ENCODE data around the gene TMED6. TPM values are rescaled to one million over a fixed set of nuclear protein-coding genes. Genes with fewer than 3 reads are reported as not detected.

The TMED6 gene
- not detected for total RNA-seq

DNA sequence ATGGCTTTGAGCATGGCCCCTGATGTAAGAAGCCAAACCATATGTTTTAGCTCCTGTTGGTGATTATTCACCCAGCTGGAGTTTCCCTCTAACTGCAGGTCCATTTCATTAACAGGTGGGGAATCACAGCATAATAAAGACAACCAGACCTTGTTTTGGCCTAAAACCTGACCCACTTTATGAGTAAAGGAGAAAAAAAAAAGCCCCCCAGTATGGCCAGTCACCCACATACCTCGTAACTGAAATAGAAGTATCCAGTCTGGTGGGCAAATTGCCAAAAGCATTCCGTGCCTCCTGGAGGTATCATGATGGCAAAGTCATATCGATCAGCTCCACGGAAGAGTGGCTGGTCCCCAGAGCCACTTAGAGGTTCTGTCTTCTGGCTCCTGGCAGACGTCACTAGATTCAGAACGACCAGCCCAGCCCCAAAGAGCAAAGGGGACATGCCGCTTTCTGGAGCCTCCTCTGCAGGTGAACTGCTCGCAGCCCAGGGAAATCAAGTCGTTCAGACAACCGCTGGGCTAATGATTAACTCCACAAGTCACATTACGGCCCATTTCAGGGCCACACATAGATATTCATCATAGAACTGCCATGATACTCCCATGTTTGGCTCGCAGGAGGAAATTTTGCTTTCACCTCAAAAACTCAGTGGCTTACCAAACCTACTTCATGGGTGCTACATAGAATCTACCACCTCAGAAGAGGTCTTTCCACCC is at the start of gene TMED6:
TMED6 (minus strand) TSS at position 478 of the 719 bp plus-strand sequence; CDS start at position 445, 33 bp downstream.
- Histone ChIP-seq H3K27ac (no peak within 1 kb of the TSS), H3K4me3 (no peak within 1 kb of the TSS), H3K4me1 (no peaks in the 10 kb centered on the region), H3K36me3 (peaks cover 16% of the 10 kb centered on the region), H3K27me3 (no peaks in the 10 kb centered on the region), H3K9me3 (no peaks in the 10 kb centered on the region)
- no peak for DNase-seq (ENCODE audit: low spot score)
- TF ChIP-seq, protein P1, sequence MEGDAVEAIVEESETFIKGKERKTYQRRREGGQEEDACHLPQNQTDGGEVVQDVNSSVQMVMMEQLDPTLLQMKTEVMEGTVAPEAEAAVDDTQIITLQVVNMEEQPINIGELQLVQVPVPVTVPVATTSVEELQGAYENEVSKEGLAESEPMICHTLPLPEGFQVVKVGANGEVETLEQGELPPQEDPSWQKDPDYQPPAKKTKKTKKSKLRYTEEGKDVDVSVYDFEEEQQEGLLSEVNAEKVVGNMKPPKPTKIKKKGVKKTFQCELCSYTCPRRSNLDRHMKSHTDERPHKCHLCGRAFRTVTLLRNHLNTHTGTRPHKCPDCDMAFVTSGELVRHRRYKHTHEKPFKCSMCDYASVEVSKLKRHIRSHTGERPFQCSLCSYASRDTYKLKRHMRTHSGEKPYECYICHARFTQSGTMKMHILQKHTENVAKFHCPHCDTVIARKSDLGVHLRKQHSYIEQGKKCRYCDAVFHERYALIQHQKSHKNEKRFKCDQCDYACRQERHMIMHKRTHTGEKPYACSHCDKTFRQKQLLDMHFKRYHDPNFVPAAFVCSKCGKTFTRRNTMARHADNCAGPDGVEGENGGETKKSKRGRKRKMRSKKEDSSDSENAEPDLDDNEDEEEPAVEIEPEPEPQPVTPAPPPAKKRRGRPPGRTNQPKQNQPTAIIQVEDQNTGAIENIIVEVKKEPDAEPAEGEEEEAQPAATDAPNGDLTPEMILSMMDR (IDR thresholded peaks at IDR 0.05) = no peak

DNA sequence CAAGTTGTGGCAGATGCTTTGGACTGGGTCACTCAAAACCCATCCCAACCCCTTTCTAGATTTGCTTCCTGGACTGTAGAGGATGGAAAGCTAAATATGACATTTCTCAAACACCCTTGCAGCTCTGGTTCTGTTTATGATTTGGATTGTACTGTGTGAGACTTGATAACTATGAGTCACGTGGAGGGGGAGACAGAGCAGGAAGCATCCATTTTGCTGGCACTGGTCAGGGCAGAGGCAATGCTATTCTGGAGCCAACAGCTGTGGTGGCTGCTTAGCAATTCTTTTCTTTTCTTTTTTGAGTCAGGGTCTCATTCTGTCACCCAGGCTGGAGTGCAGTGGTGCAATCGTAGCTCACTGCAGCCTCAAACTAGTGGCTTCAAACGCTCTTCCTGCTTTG is 47.8 kb upstream of the TMED6 start:
- Histone ChIP-seq H3K4me1 (peaks cover 0 to 32% of the 10 kb centered on the region in 2 donors), H3K9me3 (no peaks in the 10 kb centered on the region), H3K4me3 (no peak overlapping the region), H3K27me3 (no peaks in the 10 kb centered on the region), H3K27ac (no peak overlapping the region), H3K36me3 (no peaks in the 10 kb centered on the region)
- TF ChIP-seq, protein P1 (IDR thresholded peaks at IDR 0.05) = no peak
- peak; percentile 11 for DNase-seq (ENCODE audit: low spot score)

DNA sequence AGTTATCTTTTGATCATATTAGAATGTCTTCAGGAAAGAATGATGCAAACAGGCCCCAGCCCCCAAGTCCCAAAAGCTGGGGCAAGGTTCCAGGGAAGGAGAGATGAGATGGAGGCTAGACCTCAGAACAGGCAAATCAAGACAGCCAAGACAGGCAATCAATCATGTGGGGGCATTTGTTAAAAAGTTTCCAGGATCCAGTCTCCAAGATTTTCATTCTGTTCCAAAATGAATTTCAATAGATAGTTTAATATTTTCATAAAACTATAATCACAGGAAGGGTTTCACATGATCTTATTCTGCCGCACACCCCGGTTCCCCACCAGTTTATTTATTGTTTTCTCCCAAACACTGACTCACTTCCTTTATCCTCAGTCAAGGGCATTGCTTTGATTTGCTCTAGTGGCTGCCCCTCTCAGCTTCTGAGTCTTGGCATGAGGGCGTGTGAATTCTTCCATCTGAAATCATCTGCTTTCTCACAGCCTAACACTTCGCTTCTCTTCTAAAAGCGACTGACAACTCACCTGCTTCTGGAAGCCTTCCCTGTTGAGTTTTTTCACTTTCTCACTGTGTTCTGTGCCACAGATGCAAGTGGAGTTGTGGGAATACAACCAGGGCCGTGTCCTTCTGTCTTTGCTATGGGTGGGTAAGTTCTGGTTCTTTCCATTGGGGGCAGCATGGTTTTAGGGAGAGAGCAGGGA is 46.4 kb upstream of the TMED6 start:
- H3K4me1 ChIP-seq = peaks cover 0 to 25% of the 10 kb centered on the region in 2 donors
- peak overlapping the region; percentile 56 to 83 for H3K27ac ChIP-seq
- TF ChIP-seq, protein P1 (IDR thresholded peaks at IDR 0.05) = peak in 1 of 2 donors; percentile 74
- no peaks in the 10 kb centered on the region for H3K36me3 ChIP-seq
- peak; percentile 66 for DNase-seq (ENCODE audit: low spot score)
- H3K9me3 ChIP-seq = no peaks in the 10 kb centered on the region
- H3K4me3 ChIP-seq = no peak overlapping the region
- H3K27me3 ChIP-seq = no peaks in the 10 kb centered on the region

DNA sequence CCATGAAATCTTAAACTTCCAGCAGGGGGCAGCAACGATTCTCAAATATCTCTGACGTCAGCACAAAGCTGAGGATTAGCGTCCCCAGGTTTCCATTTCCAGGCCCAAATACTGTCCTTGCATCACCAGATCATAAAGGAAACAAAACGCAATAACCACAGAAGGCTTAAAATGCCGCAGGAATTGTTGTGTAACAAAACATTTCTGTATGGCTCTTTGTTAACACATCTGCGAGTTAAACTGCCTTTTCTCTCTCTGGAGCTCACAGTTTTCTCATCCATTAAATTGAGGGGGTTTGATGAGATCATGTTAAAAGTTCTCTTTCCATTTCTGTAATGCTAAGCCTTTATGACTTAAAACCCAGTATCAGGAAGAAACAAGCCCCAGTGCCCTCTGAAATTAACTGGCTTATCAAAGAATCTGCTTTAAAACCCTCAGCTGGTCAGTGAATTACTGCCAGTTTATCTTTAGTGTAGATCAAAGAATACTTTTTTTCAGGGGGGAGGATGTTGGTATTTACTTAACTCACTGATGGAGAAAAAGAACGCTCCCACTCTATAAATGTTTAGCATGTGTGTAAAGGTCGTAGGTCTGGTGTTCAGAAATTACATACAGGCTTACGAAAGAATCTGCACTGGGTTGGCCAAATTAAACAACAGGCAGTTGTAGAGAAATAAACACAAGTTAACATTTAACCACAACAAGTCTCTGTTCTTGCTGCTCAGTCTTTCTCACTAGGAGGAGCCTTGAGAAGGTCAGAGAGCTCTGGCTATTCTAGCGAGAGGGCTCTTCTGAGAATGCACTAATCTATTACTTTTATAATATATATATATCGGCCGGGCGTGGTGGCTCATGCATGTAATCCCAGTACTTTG is 44.8 kb upstream of the TMED6 start:
- no peak overlapping the region for H3K4me3 ChIP-seq
- H3K27me3 ChIP-seq = no peaks in the 10 kb centered on the region
- DNase-seq (ENCODE audit: low spot score) = peak; percentile 87
- H3K4me1 ChIP-seq = peaks cover 0 to 25% of the 10 kb centered on the region in 2 donors
- H3K36me3 ChIP-seq = no peaks in the 10 kb centered on the region
- no peaks in the 10 kb centered on the region for H3K9me3 ChIP-seq
- TF ChIP-seq, protein P1 (IDR thresholded peaks at IDR 0.05) = peak; percentile 51 to 78
- H3K27ac ChIP-seq = peak overlapping the region; percentile 69 to 75

DNA sequence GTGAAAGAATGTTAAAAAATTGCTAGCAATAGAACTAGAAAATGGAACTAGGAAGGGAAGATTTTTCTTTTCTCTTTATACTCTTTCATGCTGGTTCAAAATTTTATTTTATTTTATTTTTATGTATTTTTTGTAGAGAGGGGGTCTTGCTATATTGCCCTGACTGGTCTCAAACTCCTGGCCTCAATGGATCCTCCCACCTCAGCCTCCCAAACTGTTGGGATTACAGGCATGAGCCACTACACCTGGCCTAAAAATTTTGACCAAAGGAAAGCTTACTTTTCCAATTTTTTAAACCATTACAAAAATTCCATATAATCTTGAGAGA is 44.2 kb upstream of the TMED6 start:
- no peaks in the 10 kb centered on the region for H3K36me3 ChIP-seq
- TF ChIP-seq, protein P1 (IDR thresholded peaks at IDR 0.05) = no peak
- peak overlapping the region; percentile 69 to 75 for H3K27ac ChIP-seq
- peaks cover 0 to 25% of the 10 kb centered on the region in 2 donors for H3K4me1 ChIP-seq
- H3K27me3 ChIP-seq = no peaks in the 10 kb centered on the region
- DNase-seq (ENCODE audit: low spot score) = no peak
- H3K4me3 ChIP-seq = no peak overlapping the region
- H3K9me3 ChIP-seq = no peaks in the 10 kb centered on the region
